ENCODE measurements around the gene DOCK6.
A peak's percentile ranks its signal among the peaks of the same experiment; 100 is the strongest.

The DOCK6 gene

GRCh38 chr19:11261971-11262839 lies at the start of gene DOCK6 (continued):
- TF ChIP-seq ZSCAN4 (tag by site-specific recombination; IDR thresholded peaks at IDR 0.05) = no peak
- TF ChIP-seq ZNF2 (tag by site-specific recombination; IDR thresholded peaks at IDR 0.05) = no peak
- peak; percentile 71; the same call in 1 of the 2 replicates for TF ChIP-seq ZBTB7A (tag by site-specific recombination; IDR thresholded peaks at IDR 0.05; ENCODE audit: low read depth)
- no peak for TF ChIP-seq ZNF518A (tag by site-specific recombination; conservative IDR thresholded peaks at IDR 0.05; ENCODE audit: low read depth)
- peak; percentile 52 for TF ChIP-seq GLIS2 (tag by site-specific recombination; IDR thresholded peaks at IDR 0.05)
- no peak for TF ChIP-seq ZBTB44 (tag by site-specific recombination; IDR thresholded peaks at IDR 0.05)
- no peak for TF ChIP-seq ZNF791 (tag by site-specific recombination; IDR thresholded peaks at IDR 0.05)
- peak; percentile 39; the same call in 1 of the 2 replicates for TF ChIP-seq ZNF580 (tag by site-specific recombination; IDR thresholded peaks at IDR 0.05)
- peak; percentile 50 for TF ChIP-seq ZBTB8A (tag by site-specific recombination; IDR thresholded peaks at IDR 0.05)
- TF ChIP-seq SP3 (tag by site-specific recombination; IDR thresholded peaks at IDR 0.05) = peak; percentile 66
- no peak for TF ChIP-seq KLF16 (tag by site-specific recombination; IDR thresholded peaks at IDR 0.05)
- peak; percentile 31; the same call in 1 of the 2 replicates for TF ChIP-seq ZIC2 (tag by site-specific recombination; IDR thresholded peaks at IDR 0.05)
- TF ChIP-seq ZNF561 (tag by site-specific recombination; IDR thresholded peaks at IDR 0.05; ENCODE audit: borderline replicate concordance) = 0 out of 2 replicates have a peak, but pooled peaks have one; percentile 59
- TF ChIP-seq YY2 (tag by site-specific recombination; IDR thresholded peaks at IDR 0.05) = 0 out of 2 replicates have a peak, but pooled peaks have one; percentile 16
- TF ChIP-seq ZNF600 (tag by site-specific recombination; IDR thresholded peaks at IDR 0.05) = peak; percentile 49; the same call in 1 of the 2 replicates
- TF ChIP-seq, protein P1, sequence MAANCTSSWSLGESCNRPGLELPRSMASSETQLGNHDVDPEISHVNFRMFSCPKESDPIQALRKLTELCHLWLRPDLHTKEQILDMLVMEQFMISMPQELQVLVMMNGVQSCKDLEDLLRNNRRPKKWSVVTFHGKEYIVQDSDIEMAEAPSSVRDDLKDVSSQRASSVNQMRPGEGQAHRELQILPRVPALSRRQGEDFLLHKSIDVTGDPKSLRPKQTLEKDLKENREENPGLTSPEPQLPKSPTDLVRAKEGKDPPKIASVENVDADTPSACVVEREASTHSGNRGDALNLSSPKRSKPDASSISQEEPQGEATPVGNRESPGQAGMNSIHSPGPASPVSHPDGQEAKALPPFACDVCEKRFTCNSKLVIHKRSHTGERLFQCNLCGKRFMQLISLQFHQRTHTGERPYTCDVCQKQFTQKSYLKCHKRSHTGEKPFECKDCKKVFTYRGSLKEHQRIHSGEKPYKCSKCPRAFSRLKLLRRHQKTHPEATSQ (tag by site-specific recombination; IDR thresholded peaks at IDR 0.05) = 0 out of 2 replicates have a peak, but pooled peaks have one; percentile 57
- TF ChIP-seq ZBTB20 (tag by site-specific recombination; IDR thresholded peaks at IDR 0.05) = peak; percentile 24; the same call in 1 of the 2 replicates
- no peak for TF ChIP-seq ZBTB17 (tag by site-specific recombination; IDR thresholded peaks at IDR 0.05)
- peak; percentile 68; the same call in 1 of the 2 replicates for TF ChIP-seq ZBTB10 (tag by site-specific recombination; IDR thresholded peaks at IDR 0.05)
- TF ChIP-seq, protein P2, sequence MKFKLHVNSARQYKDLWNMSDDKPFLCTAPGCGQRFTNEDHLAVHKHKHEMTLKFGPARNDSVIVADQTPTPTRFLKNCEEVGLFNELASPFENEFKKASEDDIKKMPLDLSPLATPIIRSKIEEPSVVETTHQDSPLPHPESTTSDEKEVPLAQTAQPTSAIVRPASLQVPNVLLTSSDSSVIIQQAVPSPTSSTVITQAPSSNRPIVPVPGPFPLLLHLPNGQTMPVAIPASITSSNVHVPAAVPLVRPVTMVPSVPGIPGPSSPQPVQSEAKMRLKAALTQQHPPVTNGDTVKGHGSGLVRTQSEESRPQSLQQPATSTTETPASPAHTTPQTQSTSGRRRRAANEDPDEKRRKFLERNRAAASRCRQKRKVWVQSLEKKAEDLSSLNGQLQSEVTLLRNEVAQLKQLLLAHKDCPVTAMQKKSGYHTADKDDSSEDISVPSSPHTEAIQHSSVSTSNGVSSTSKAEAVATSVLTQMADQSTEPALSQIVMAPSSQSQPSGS (tag by site-specific recombination; IDR thresholded peaks at IDR 0.05; ENCODE audit: low read depth) = no peak
- TF ChIP-seq ZNF335 (tag by site-specific recombination; conservative IDR thresholded peaks at IDR 0.05) = peak; percentile 61
- peak; percentile 37; the same call in 1 of the 2 replicates for TF ChIP-seq ZXDB (tag by site-specific recombination; IDR thresholded peaks at IDR 0.05)
- peak; percentile 29; the same call in 1 of the 2 replicates for TF ChIP-seq ZNF610 (tag by site-specific recombination; IDR thresholded peaks at IDR 0.05; ENCODE audit: borderline replicate concordance)
- no peak for TF ChIP-seq ZNF624 (tag by site-specific recombination; IDR thresholded peaks at IDR 0.05)
- no peak for TF ChIP-seq ZNF549 (tag by site-specific recombination; IDR thresholded peaks at IDR 0.05)
